LNCAP (cell line): ENCODE measurements around the gene SLC51B.

Source experiments
- TF ChIP-seq, protein P1 (sequence below): fragments of 450-650 bp; IDR thresholded peaks from 2 replicates; pipeline ENCODE4 v1.5.1; 2017; ENCODE audit warnings: mild to moderate bottlenecking

SLC51B gene

DNA sequence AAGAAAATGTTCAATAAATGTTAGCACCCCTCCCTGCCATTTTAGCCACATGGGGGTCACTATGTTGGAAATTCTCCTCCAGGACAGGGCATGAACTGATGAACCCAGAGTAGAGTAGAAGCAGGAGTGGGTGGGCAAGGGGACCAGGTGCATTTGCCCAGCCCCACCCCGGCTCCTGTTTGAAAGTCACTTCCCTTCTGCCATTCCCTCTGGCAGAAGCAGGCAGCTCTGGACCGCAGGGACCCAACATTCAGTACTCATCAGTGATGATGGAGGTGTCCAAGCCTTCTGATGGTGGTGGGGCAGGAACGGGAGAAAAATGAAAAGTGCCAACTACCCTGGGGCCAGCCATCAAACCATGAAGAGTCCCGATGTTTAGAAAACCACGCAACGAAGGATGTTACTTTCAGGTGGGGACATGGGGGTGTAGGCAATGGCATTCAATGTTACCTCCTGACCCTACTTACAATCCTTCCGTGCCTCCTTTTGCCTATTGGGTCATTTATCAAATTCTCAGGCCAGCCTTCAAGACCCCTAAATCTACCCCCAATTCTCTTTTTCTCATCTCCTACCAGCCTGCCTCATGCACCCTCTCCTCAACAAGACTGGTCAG lies 52.6 kb downstream of the SLC51B start:
- TF ChIP-seq, protein P1, sequence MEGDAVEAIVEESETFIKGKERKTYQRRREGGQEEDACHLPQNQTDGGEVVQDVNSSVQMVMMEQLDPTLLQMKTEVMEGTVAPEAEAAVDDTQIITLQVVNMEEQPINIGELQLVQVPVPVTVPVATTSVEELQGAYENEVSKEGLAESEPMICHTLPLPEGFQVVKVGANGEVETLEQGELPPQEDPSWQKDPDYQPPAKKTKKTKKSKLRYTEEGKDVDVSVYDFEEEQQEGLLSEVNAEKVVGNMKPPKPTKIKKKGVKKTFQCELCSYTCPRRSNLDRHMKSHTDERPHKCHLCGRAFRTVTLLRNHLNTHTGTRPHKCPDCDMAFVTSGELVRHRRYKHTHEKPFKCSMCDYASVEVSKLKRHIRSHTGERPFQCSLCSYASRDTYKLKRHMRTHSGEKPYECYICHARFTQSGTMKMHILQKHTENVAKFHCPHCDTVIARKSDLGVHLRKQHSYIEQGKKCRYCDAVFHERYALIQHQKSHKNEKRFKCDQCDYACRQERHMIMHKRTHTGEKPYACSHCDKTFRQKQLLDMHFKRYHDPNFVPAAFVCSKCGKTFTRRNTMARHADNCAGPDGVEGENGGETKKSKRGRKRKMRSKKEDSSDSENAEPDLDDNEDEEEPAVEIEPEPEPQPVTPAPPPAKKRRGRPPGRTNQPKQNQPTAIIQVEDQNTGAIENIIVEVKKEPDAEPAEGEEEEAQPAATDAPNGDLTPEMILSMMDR: no peak

DNA sequence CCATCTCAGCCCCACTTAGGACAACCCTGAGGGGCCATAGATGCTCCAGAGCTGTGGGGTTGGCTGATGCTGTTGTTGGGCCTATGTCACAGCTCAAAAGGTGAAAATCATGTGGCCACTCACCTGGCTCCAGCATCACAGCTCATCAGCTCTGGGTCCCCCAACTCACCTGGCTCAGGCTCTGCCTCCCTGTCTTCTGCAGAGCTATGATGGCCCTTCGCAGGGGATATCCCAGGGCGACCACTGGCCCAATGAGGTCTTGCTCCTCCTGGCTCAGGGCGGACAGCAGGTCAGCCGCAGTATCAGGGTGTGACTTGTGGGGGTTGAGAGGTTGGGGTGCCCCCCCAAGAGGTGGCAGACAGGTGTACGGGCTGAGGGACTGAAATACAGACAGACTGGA lies 54.1 kb downstream of the SLC51B start:
- TF ChIP-seq, protein P1: no peak

DNA sequence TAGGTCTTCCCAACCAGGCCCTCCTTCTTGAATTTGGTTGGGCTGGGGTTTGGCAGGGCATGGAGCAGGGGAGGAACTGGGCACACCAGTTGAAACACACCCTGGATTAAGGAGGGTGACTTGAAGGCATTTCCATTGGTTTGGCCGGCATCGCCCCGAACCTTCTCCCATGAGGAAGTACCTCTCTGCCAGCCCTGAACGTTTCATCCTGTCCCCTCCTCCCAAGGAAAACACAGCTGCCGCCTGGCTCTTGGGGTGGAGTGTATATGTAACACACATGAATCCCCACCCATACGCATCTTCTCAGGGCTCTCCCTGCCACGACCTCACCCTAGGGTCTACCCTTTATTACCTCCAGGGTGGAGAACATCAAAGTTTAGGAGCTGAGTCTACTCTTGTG lies 55.3 kb downstream of the SLC51B start:
- TF ChIP-seq, protein P1: no peak

DNA sequence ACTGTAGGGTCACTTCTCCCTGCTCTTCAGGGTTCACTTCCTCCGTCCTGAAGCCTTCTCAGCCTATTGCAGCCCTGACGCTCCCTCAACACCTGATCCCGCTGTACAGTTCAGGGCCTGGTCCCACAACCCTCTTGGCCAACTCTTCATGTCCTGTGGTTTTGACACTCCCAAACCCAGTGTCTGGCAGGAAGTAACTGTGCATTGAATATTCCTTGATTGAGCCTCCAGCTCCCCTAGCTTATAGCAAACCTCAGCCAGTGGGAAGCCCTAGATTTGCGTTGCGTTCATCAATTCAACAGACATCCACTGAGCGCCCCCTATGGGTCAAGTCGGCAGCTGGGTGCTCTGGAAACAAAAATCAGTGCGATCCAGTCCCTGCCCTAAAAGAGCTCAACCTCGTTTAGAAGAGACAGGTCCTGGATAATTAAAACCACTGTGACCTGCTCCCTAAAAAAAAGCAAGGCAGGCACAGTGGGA lies 56.3 kb downstream of the SLC51B start:
- TF ChIP-seq, protein P1: peak; percentile 89

DNA sequence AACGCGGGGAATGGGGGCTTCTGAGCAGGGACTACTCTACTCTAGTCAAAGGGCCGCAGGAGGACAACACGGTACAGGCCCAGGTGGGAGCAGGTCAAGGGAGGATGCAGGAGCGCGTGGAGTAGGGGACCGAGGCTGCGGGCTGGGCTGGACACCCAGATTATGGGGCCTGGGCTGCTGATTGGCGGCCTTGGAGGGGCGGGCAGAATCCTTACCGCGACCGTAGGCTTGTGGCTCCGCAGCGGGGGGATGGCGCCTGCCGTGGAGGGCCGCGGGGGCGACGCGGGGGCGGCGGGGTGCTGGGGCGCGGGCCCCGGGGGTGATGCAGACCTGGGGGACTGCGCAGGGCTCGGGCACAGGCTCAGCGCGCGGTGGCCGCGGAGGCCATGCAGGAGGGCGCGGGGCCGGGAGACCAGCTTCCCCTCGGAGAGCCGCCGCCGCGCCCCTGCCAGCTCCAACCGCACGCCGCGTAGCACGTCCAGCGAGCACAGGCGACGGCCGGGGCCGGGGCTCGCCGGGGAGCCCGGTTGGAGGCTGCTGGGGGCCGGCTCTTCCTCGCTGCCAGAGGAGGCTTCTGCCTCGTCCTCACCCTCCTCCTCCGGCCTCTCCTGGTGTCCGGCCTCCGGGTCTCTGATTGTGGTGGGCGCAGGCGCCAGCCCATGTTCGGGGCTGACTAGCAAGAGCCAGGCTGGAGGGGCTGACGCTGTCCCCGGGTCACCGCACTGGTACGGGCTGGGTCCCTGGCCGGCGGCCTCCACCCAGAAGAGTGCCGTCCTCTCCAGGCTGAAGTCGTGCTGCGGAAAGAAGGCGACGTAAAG lies 56.9 kb downstream of the SLC51B start:
- TF ChIP-seq, protein P1: peak; percentile 34; the same call in 1 of the 2 replicates

DNA sequence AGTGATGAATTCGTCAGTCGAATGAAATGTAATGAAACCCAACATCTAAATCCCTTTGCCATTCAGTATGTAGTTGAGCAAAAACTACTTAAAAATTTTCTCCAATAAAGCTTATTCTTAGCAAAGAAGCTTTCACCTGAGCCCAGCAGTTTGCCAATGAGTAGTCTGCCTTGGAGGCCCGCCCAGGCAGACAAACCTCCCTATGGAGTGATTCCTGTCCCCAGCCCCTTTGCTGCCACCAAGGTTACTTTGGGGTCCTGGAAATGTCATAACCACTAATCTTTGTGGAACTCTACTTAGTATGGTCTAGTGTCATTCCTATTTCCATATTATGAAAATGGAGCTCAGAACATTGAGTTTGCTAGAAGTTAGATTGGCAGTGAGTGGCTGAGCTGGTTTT lies 57.7 kb downstream of the SLC51B start:
- TF ChIP-seq, protein P1: no peak
